GM21367 (cell line): Measurements from ENCODE around the gene ST8SIA5.

ENCODE experiments used
- ATAC-seq: cut with Tn5 transposase; IDR thresholded peaks from one replicate; pipeline ENCODE4 v1.9.1; 2021; ENCODE audit not compliant: unreplicated experiment

Gene ST8SIA5

DNA sequence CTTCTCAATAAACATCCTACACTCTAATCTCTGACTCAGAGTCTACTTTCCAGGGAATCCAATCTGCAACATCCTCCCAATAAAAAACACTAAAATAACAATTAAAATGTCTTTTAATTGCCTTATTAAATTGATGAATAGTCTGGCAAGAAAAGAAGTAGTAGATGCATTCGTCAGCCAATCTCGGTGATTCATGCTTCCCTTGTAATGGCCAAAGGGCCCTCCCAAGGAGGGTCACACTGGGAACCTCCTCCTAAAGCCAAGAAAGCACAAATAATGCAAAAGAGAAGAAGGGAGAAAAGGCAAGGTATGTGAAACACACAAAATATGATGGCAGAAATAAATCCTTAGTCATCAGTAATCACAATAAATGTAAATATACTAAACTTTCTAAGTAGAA lies 16.8 kb downstream of the ST8SIA5 start:
- ATAC-seq = no peak

DNA sequence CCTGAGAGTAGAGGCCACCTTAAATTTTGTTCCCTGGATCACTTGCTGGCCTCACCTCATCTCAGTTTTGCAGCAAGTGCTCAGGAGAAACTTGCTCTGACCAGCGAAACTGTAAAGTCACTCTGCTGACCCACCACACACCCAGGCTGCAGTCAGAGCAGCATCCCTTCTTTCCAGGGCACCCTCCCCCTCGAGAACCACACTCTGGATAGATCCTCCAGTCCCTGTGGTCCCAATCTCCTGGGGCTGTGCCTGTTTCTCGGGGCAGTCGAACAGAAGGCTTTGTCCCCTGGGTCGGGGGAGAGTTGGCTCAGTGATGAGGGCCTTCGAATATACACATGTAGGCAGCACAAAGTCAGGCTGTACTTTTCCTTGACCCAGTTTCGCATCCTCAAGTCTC lies 18.4 kb downstream of the ST8SIA5 start:
- ATAC-seq = no peak

DNA sequence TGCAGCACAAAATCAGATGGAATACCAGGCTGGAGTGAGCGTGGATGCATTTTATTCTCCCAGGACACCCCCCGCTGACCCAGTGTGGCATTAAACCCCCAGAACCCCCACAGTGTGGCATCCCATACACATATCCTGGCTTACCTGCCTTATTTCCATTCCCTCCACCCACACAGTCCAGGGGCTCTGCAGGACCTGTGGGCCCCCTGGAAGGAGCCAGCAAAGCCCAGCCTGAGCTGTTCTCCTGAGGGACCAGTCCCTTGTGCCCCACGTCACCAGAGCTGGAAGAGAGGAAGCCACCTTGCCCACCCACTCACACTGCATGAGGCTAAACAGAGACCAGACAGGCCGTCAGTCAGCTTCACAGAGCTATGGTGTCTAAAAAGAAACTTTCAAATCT lies 20.1 kb downstream of the ST8SIA5 start:
- ATAC-seq = no peak

DNA sequence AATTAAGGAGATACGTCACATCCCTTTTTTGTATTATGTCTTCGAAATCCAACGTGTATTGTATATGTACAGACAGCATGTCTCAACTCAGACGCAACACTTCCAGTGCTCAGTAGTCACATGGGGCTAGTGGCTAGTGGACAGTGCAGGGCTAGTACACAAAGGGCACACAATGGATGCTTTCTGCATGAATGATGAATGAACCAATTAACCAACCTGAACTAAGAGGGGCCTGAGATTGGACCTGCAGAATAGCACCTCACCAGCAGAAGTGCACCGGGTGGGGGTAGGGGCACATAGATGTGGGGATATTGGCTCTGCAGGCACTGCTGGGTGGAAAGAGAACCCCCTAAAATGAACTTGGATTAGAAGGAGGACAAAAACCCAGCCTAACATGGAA lies 20.7 kb downstream of the ST8SIA5 start:
- no peak for ATAC-seq

DNA sequence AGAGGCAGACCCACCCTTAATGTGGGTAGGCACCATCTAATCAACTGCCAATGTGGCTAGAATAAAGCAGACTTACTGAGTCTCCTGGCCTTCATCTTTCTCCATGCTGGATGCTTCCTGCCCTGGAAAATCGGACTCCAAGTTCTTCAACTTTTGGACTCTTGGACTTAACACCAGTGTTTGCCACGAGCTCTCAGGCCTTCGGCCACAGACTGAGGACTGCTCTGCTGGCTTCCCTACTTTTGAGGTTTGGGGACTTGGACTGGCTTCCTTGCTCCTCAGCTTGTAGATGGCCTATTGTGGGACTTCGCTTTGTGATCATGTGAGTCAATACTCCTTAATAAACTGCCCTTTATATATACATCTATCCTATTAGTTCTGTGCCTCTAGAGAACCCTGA lies 21.9 kb downstream of the ST8SIA5 start:
- no peak for ATAC-seq

DNA sequence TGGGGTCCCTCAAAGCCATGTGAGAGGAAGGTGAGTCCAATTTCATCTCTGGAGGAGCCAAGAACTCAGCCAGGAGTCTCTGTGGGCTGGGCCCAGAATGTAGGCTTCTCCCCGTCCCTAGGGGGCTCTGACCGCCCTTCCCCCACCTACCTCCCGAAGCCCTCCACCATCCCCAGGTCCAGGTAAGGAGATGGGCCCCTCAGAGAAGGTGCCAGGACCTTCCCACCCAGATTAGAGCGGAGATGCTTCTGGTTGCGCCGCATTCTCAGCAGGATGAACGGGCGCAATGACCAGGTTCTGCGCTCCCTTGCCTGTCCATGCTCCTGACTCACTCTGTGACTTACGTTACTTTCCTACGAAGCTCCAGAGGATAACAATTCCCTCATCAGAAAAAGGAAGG lies 23.0 kb downstream of the ST8SIA5 start:
- no peak for ATAC-seq

DNA sequence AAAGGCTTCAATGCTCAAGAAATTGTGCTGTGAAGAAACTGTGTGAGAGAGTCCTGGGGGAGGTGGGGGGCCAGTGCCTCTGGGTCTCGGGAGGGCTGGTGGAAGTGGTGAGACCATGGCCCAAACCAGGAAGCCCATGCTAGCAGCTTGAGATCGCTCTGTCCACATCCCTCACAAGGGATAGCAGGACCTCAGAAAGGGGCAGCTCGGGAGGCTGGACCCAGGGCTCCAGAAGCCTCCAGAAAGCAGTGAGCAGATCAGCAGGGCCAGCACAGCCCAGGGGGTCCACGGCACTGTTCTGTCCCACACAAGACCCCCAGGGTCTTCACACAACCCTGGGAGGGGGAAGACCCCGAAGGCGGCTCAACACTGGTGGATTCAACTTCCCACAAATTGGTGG lies 24.1 kb downstream of the ST8SIA5 start:
- ATAC-seq = no peak

DNA sequence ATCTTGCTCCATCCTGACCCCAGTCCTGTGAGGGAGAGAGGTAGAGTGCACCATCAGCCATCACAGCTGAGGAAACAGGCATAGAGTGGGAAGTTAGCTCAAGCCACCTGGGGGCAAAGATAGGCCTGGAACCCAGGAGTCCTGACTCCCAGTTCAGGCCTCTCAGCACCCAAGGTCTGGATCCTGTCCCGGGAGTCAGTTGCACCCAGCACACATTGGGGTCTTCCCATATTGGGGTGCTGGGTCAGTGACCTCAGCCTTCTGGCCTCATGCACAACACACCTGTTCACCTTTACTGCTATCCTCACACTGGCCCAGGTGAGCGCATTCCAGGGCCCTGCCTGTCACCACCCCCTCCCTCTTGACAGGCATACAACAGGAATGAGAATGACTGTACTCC lies 24.7 kb downstream of the ST8SIA5 start:
- ATAC-seq = no peak

DNA sequence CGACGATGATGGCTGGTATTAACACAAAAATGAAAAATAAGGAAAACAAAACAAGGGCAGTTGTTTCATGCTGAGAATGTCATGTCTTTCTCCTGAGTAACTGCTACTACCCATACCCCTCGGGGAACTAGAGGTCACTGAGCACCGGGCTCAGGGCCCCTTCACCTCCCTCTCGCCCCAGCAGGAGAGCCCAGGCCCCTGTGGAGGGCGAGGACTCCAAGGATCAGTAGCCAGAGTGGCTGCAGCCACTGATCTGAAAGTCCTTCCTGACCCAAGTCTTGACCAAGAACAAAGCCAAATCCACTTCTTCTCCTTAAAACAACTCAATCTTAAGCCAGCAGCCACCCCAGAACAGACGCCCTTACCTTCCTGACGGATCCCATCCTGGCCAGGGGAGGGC lies 25.5 kb downstream of the ST8SIA5 start:
- no peak for ATAC-seq

DNA sequence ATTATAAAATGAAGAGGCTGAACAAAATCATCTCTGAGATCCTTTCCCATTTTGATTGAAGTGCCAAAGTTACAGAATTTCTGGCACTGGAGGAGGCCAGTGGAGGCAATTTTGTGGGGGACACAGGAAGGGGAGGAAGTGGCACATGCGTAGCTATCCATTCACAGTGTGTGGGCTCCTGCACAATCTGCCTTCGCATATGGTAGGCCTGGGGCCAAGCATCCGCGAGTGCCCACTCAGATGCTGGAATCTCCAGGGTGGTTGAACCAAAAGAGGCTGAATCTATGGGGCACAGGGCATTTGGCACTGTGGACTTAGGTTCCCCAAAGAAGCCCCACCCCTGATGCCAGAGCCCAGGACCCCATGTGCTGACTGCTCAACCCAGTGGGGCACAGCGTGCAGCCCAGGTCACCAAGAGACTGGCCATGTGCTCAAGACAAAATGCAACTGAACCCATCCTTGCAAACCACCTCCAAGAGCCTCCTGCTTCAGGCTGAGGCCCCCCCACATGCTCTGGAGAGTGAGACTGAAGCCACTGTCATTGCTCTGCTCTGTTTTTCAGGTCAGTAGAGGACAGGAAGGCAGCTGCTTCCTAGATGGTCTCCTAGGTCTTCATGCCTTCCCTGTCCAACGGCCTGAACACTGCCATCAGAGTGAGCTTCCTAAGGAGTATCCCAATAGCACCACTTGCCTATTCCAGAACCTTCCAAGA lies 28.5 kb downstream of the ST8SIA5 start:
- no peak for ATAC-seq

DNA sequence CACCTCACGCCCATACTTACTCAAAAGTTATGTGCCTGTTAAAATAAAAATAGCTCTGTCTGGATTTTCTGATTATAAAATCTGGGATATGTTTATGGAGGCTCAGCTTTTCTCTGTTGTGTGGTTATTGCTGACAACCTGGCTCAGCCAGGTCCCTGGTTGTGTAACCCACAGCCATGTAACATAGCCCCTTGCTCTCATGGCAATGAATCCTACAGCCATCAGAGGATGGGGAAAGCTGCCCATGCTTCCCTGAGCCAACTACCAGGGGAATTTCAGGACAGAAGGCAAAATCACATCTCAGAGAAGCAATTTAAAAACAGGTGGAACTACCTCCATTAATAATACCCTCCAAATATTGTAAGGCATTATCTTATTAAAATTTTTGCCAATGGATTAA lies 29.7 kb downstream of the ST8SIA5 start:
- no peak for ATAC-seq

DNA sequence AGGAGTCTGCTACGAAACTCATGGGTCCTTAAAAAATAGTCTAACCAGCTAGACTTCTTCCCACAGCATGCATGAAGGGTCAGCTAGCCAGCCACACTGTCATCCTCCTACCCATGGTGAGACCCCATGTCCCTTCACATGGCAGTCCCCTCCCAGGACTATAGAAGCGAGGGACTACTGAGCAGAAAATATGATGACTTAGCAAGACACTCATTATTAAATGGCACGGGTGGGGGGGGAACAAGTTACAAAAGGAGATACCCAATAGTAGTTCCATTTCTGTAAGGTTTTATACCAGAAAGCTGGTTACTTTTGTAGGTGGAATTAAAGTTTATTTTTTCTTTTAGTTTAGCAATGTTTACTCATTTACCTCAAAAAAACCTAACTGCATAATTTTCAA lies 31.5 kb downstream of the ST8SIA5 start:
- no peak for ATAC-seq

DNA sequence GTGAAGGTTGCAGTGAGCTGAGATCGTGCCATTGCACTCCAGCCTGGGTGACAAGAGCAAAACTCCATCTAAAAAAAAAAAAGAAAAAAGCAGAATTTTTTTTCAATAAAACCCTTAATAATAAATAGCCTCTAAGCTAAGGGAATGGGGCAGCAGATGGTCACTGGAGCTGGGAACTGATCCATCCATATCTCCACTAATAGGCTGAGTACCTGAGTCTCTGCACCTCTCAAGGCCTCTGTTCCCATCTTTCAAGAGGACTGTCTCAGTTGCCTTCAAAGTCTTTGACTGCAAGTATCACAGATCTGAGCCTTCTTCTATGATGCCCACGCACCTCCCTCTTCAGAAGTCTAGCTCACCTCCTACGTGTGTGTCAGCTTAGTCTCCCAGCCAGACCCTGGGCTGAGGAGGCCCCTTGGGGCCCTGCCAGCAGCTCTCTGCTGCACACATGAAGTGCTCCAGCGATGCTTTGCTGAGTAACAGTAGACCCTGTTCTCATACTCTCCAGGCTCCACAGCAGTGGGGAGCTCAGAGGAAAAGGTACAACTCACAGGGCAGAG lies 32.9 kb downstream of the ST8SIA5 start:
- ATAC-seq = no peak

DNA sequence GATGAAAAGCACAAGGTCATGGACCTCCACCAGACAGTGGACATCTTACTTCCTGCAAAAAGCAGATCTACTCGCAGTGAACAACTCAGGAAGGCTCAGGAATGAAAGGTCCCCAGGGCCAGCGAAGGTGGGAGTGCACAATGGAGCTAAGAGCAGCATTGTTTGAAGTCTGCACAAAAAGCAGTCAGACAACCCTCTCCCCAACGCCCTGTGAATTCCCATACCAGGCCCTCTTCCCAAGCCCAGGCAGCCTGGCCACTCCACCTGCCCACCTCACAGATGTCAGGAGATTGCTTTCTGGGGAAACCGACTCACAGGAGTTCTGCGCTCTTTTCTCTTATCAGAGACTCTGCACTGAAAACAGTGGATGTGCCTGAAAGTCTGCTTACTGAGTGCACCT lies 34.8 kb downstream of the ST8SIA5 start:
- no peak for ATAC-seq

DNA sequence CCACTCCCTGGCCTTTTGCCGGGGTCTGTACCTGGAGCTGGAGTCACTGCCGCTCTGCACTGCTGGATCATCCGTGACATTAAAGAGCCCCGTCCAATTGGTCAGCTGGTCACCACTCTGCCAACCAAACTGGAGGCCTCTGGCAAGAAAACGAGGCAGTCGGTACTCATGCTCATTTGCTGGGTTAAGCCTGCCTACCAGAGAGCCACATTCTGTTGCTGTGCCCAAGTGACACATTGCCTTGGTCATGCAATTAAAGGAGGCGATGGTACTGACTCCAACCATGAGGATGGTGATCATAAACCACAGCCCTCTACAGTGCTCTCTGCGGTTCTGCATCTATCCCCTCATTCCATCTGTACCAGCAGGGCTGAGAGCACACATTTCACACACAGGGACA lies 35.5 kb downstream of the ST8SIA5 start:
- ATAC-seq = no peak

DNA sequence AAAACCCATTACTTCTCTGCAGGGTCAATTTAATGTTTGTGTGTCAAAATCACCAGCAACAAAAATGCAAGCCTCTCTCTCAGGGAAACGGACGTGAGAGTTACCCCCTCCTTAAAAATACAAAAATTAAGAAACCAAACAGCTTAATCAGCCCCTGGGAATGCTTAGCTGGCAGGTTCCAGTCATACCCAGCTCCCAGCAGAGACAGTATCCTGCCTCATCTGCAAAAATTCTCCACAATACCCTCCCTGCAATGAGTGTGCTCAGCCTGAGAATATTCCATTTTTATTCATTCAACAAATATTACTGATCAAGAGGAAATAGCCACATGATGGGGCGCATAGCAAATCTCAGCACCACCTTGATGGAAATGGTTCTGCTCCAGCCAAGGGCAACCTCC lies 36.3 kb downstream of the ST8SIA5 start:
- ATAC-seq = no peak

DNA sequence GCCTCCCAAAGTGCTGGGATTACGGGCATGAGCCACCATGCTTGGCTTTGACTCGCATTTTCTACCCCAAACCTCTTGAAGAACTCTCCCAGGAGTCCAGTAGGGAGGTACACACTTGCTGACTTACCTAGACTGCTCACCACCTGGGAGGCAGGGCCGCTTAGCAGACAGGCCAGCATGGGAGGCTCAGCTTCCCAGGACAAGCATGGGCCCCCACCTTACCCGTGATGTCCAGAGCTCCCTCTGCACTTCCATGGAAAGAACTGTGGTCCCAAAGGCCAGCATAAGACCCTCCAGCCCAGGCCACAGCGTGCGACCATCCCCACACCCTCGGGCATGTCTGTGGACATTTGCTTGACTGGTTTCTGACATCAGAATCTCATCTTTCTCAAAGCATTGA lies 36.8 kb downstream of the ST8SIA5 start:
- ATAC-seq = no peak

DNA sequence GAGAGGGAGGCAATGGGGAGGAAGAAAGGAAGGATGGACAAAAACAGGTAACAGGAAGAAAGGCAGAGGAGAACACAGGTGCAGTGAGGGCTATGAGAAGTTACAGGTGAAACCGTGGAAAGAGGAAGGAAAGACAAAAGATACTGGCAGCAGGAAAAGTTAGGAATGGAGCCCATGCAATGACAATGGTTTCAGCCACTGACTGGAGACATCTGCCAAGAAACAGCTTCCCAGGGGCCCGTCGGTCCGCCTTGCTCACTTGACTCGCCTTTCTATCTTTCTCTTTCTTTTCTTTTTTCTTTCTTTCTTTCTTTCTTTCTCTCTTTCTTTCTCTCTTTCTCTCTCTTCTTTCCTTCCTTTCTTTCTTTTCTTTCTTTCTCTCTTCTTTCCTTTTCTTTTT lies 37.5 kb downstream of the ST8SIA5 start:
- no peak for ATAC-seq

DNA sequence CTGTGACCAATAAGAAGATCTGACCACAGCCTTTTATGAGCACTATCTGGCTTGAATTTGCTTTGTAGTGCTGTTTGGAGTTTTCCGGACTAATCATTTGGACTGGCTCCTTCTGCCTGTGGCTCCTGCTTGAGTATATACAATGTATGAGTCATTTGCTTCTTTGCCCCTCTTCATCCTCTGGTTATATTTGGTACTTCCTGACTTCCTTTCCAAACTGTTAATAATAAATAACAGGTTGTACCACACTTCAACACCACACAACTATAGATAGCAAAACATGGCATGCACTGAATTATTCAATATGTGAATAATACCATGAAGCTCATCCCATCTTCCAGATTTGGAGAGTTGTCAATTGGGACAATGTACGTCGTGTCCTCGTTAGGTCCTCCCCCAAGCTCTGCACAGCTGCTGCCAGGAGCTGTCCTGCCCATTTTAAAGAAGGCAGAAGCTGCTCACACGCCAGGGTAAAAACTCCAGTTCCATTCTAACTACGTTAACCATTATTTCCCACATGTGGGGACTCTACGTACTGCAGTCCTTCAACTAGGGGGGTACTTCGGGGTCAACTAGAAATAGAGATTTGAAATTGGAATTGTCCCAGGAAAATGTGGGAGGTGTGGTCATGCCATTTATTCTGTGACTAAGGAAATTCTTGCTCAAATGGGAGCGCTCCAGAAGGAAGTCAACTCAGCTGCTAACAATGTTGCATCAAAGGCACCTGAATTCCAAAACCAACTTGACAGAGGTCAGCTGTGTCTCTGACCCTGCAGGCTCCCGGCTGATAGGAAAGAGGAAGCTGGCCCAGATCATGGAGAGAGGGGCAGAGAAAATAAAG lies 38.1 kb downstream of the ST8SIA5 start:
- no peak for ATAC-seq

DNA sequence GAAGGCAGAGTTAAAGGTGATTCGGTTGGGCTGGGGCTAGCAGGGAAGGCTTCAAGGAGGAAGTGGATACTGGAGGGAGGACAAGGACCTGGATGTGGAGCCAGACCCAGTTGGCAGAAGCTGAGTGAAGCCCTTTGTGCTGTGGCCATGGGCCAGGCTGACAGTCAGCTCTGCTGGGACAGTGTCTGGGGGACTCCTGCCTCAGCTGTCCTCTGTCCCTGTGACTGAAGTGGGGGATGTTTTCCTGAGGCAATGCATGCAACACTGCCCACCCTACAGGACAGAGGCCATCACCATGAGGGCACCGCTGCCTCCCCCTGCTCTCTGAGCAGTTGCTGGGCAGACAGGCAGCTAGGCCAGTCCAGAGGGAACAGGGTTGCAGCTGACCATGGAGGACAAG lies 40.0 kb downstream of the ST8SIA5 start:
- no peak for ATAC-seq

DNA sequence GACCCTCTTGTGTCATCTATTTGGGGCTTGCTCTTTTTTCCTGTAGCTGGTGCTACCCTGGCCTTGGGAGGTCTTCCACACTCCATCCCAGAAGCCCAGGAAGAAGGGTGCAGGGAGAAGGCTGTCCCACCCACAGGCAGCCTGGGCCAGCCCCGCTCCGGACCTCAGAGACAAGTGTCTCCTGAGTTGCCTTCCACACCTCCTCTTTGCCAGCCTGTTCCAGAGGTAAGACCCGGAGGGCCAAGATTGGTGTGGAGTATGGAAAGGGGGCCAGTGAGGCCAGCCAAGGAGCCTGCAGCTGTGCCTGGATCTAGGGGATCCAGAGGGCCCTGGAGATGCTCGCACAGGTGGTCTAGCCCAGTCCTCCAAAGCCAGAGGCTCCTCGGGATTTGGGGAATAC lies 40.5 kb downstream of the ST8SIA5 start:
- ATAC-seq = no peak

DNA sequence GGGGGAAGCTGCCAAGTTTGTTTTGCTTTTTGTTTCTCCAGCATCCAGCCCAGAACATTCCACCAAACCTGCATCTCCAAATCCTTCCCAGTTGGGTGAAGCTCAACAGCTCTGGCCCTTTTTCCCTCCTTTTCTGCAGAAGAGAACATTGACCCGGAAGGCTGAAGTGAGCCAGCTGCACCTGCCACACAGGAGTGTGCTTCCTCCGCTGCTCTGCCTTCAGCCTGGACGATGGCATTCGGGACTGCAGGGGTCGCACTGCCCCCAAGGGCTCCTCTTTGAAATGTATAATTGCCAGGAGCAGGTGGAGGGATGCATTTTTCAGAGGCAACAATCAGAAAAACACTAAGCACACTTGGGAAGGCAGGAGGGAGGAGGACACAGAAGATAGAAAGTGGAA lies 41.8 kb downstream of the ST8SIA5 start:
- no peak for ATAC-seq
